Measurements from ENCODE around the gene COL5A1. TPM values are rescaled to one million over a fixed set of nuclear protein-coding genes. Genes with fewer than 3 reads are reported as not detected.

The COL5A1 gene
- total RNA-seq, 1 donor from 2014 or later: 2.8 TPM

- no peak for DNase-seq (ENCODE audit: low read depth in 2 of 2)
Measured at GRCh38 chr9:134888603-134889190, 247.1 kb downstream of the COL5A1 start.

- no peak for DNase-seq (ENCODE audit: low read depth in 2 of 2)
Measured at GRCh38 chr9:134889386-134890154, 248.0 kb downstream of the COL5A1 start.

GRCh38 chr9:134890155-134890495 is 248.5 kb downstream of the COL5A1 start:
- no peak for DNase-seq (ENCODE audit: low read depth in 2 of 2)

- DNase-seq (ENCODE audit: low read depth in 2 of 2): no peak
Measured at GRCh38 chr9:134891053-134891452, 249.4 kb downstream of the COL5A1 start.

- DNase-seq (ENCODE audit: low read depth in 2 of 2): no peak
Measured at GRCh38 chr9:134891713-134892112, 250.1 kb downstream of the COL5A1 start.

GRCh38 chr9:134892221-134892620 is 250.6 kb downstream of the COL5A1 start:
- no peak for DNase-seq (ENCODE audit: low read depth in 2 of 2)

GRCh38 chr9:134892820-134893420 is 251.3 kb downstream of the COL5A1 start:
- DNase-seq (ENCODE audit: low read depth in 2 of 2): no peak

Other genes with a start within 250 kb of the COL5A1 start
- not detected in 2 replicates for gene FCN2, start 239.0 kb downstream of the COL5A1 start, total RNA-seq

Measured in lung microvascular endothelial cell (primary cell).